ENCODE data around the gene KXD1.

GRCh38 chr19:18517606-18518005 is 40.1 kb upstream of the KXD1 start:
- TF ChIP-seq, protein P1, sequence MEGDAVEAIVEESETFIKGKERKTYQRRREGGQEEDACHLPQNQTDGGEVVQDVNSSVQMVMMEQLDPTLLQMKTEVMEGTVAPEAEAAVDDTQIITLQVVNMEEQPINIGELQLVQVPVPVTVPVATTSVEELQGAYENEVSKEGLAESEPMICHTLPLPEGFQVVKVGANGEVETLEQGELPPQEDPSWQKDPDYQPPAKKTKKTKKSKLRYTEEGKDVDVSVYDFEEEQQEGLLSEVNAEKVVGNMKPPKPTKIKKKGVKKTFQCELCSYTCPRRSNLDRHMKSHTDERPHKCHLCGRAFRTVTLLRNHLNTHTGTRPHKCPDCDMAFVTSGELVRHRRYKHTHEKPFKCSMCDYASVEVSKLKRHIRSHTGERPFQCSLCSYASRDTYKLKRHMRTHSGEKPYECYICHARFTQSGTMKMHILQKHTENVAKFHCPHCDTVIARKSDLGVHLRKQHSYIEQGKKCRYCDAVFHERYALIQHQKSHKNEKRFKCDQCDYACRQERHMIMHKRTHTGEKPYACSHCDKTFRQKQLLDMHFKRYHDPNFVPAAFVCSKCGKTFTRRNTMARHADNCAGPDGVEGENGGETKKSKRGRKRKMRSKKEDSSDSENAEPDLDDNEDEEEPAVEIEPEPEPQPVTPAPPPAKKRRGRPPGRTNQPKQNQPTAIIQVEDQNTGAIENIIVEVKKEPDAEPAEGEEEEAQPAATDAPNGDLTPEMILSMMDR (IDR thresholded peaks at IDR 0.05), result no peak
- no peak for TF ChIP-seq POLR2A (IDR thresholded peaks at IDR 0.05)

Data from uterus (tissue), 2 donors.